OCI-LY7 (cell line): ENCODE results near the gene BPTF. TPM values are rescaled to one million over a fixed set of nuclear protein-coding genes. Genes with fewer than 3 reads are reported as not detected.
"Not testable (repeated sequence)": the region's sequence is repeated elsewhere in the genome, so short reads cannot be mapped to it uniquely, and the experiment has no call there.

Experiments
- BruUV-seq: library from RNA; stranded (reverse); fragments of 400-500 nt; replicated peaks from 2 replicates; lab custom pipeline; 2021; lab: Mats Ljungman, UMichigan
- CTCF ChIA-PET: fragments of 300-600 bp; sonication (Branson Sonifier 250); formaldehyde crosslinking; loops from one replicate; lab custom pipeline; 2022; ENCODE audit warnings: antibody characterized with exemption; ENCODE audit not compliant: unreplicated experiment; lab: Charles Lee
- POLR2A ChIA-PET: fragments of 300-600 bp; sonication (Branson Sonifier 250); formaldehyde crosslinking; loops from one replicate; lab custom pipeline; 2022; ENCODE audit warnings: antibody characterized with exemption; lab: Charles Lee
- DNase-seq: peaks from one replicate; pipeline ENCODE4 v3.0.0-alpha.2; 2015; ENCODE audit warnings: low spot score
- H2AFZ ChIP-seq: fragments of 200-600 bp; sonication (generic), shearing (Covaris generic); 2 replicates; pipeline ENCODE4 v1.6.1; 2014; ENCODE audit warnings: mild to moderate bottlenecking, antibody characterized with exemption, low read length, moderate library complexity
- H3K27ac ChIP-seq: fragments of 200-600 bp; sonication (generic); 2 replicates; pipeline ENCODE4 v1.5.1; 2014; ENCODE audit warnings: mixed run types, low read depth, mild to moderate bottlenecking, moderate library complexity, low read length, inconsistent platforms; ENCODE audit not compliant: poor library complexity, severe bottlenecking
- H3K36me3 ChIP-seq: fragments of 200-600 bp; sonication (generic); 2 replicates; pipeline ENCODE4 v1.6.1; 2014; ENCODE audit warnings: mild to moderate bottlenecking, antibody characterized with exemption, low read length, moderate library complexity, mixed read lengths; ENCODE audit not compliant: insufficient read depth
- H3K4me1 ChIP-seq: fragments of 200-600 bp; sonication (generic); 2 replicates; pipeline ENCODE4 v1.5.1; 2014; ENCODE audit warnings: mild to moderate bottlenecking, low read length; ENCODE audit not compliant: insufficient read depth, poor library complexity, severe bottlenecking
- H3K4me2 ChIP-seq: fragments of 200-600 bp; sonication (generic); 2 replicates; pipeline ENCODE4 v1.6.1; 2014; ENCODE audit warnings: mild to moderate bottlenecking, low read length
- H3K4me3 ChIP-seq: fragments of 200-600 bp; sonication (generic); 2 replicates; pipeline ENCODE4 v1.5.1; 2014; ENCODE audit warnings: mild to moderate bottlenecking, low read depth, low read length; ENCODE audit not compliant: poor library complexity, severe bottlenecking
- H3K79me2 ChIP-seq: fragments of 200-600 bp; sonication (generic); 2 replicates; pipeline ENCODE4 v1.6.1; 2016; ENCODE audit warnings: low read depth, mild to moderate bottlenecking, low read length, moderate library complexity, mixed read lengths; ENCODE audit not compliant: insufficient read depth
- H3K9me2 ChIP-seq: fragments of 200-600 bp; sonication (generic); 2 replicates; pipeline ENCODE4 v1.6.1; 2016; ENCODE audit warnings: mild to moderate bottlenecking, low read length, mixed read lengths; ENCODE audit not compliant: insufficient read depth
- H3K9me3 ChIP-seq: fragments of 200-600 bp; sonication (generic); 2 replicates; pipeline ENCODE4 v1.6.1; 2014; ENCODE audit warnings: mild to moderate bottlenecking, mixed run types, low read length, mixed read lengths
- H4K20me1 ChIP-seq: fragments of 200-600 bp; sonication (generic); 2 replicates; pipeline ENCODE4 v1.6.1; 2014; ENCODE audit warnings: mild to moderate bottlenecking, antibody characterized with exemption, low read length, moderate library complexity, mixed read lengths; ENCODE audit not compliant: insufficient read depth
- CTCF ChIP-seq: fragments of 200-600 bp; sonication (generic); conservative IDR thresholded peaks from 2 replicates; pipeline ENCODE4 v1.5.1; 2014; ENCODE audit warnings: mild to moderate bottlenecking, antibody characterized with exemption, low read length, moderate library complexity, mixed read lengths
- EZH2phosphoT487 ChIP-seq: fragments of 200-600 bp; sonication (generic); IDR thresholded peaks from 2 replicates; pipeline ENCODE4 v1.6.1; 2018; ENCODE audit warnings: low read depth, borderline replicate concordance, mild to moderate bottlenecking, mixed run types, antibody characterized with exemption, low read length, moderate library complexity, mixed read lengths
- intact Hi-C: fragments of 100-400 bp; cut with micrococcal nuclease; formaldehyde crosslinking; loops from one replicate; pipeline ENCODE4 v1.10.0; 2022; ENCODE audit not compliant: unreplicated experiment
- total RNA-seq, 2 experiments: library from RNA; depleted of rRNA in 1 of 2; stranded (reverse); fragments of >200 nt in 1 of 2; shearing (Covaris generic) in 1 of 2; gene quantifications; 2 replicates each; pipeline ENCODE4 v1.2.3, GENCODE V29; 2014 to 2022

BPTF gene
- total RNA-seq, 2 experiments from 2014 or later = 104 to 212 TPM

GRCh38 chr17:68020409-68020756 lies 195.1 kb downstream of the BPTF start:
- Histone ChIP-seq H3K4me2 (peak overlapping the region; percentile 80), H4K20me1 (no peaks in the 10 kb centered on the region), H2AFZ (peak overlapping the region; percentile 90), H3K9me2 (no peaks in the 10 kb centered on the region), H3K79me2 (no peaks in the 10 kb centered on the region), H3K27ac (peak overlapping the region; percentile 46), H3K36me3 (no peaks in the 10 kb centered on the region), H3K4me3 (peak overlapping the region; percentile 72), H3K9me3 (no peaks in the 10 kb centered on the region), H3K4me1 (peaks cover 16% of the 10 kb centered on the region)
- BruUV-seq = TSS peak; percentile 96
- CTCF ChIA-PET = interaction anchor here (0.6 kb wide), 2 partner anchors 167 to 447 kb away, joined by 3 read pairs; no protein-coding TSS in a partner anchor
- no peak for TF ChIP-seq EZH2phosphoT487
- no peak for TF ChIP-seq CTCF
- POLR2A ChIA-PET = interaction anchor here (0.9 to 2.3 kb wide), 9 partner anchors 8 to 161 kb away, joined by 3 to 10 read pairs (median 8); no protein-coding TSS in a partner anchor
- DNase-seq = no peak
- intact Hi-C loops = loop anchor here (1.0 to 5.0 kb wide), 3 partner anchors 15 to 67 kb away; partner anchors contain the start of gene KPNA2

GRCh38 chr17:68020791-68021190 lies 195.5 kb downstream of the BPTF start:
- not testable (repeated sequence) for DNase-seq, H4K20me1 ChIP-seq, H3K9me2 ChIP-seq, H3K9me3 ChIP-seq, H3K36me3 ChIP-seq, BruUV-seq, H3K79me2 ChIP-seq
- peak overlapping the region; percentile 80 for H3K4me2 ChIP-seq
- peak overlapping the region; percentile 46 for H3K27ac ChIP-seq
- peak overlapping the region; percentile 72 for H3K4me3 ChIP-seq
- peaks cover 16% of the 10 kb centered on the region for H3K4me1 ChIP-seq
- H2AFZ ChIP-seq = peak overlapping the region; percentile 90
- ChIA-PET CTCF (interaction anchor here (0.6 kb wide), 2 partner anchors 166 to 446 kb away, joined by 3 read pairs; no protein-coding TSS in a partner anchor), POLR2A (interaction anchor here (1.0 to 2.3 kb wide), 4 partner anchors 9 to 160 kb away, joined by 8 to 10 read pairs (median 9); no protein-coding TSS in a partner anchor)
- intact Hi-C loops = loop anchor here (1.0 to 5.0 kb wide), 3 partner anchors 15 to 67 kb away; partner anchors contain the start of gene KPNA2

- H3K79me2 ChIP-seq = no peaks in the 10 kb centered on the region
- H4K20me1 ChIP-seq = no peaks in the 10 kb centered on the region
- H3K27ac ChIP-seq = no peak overlapping the region
- ChIA-PET POLR2A (no interaction called here), CTCF (no interaction called here)
- no peak for DNase-seq
- no peak overlapping the region for H3K4me3 ChIP-seq
- no TSS peak for BruUV-seq
- H3K9me3 ChIP-seq = no peaks in the 10 kb centered on the region
- intact Hi-C loops = loop anchor here (5.0 kb wide), 1 partner anchor 65 kb away; no protein-coding TSS in a partner anchor
- no peaks in the 10 kb centered on the region for H3K9me2 ChIP-seq
- TF ChIP-seq EZH2phosphoT487 = no peak
- no peak for TF ChIP-seq CTCF
- no peak overlapping the region for H2AFZ ChIP-seq
- peaks cover 12% of the 10 kb centered on the region for H3K4me1 ChIP-seq
- no peaks in the 10 kb centered on the region for H3K36me3 ChIP-seq
- no peak overlapping the region for H3K4me2 ChIP-seq
Measured at GRCh38 chr17:68021963-68022362, 196.7 kb downstream of the BPTF start.
